ENCODE measurements around the gene PFKFB3.
"Not testable (repeated sequence)": the region's sequence is repeated elsewhere in the genome, so short reads cannot be mapped to it uniquely, and the experiment has no call there.

The PFKFB3 gene

DNA sequence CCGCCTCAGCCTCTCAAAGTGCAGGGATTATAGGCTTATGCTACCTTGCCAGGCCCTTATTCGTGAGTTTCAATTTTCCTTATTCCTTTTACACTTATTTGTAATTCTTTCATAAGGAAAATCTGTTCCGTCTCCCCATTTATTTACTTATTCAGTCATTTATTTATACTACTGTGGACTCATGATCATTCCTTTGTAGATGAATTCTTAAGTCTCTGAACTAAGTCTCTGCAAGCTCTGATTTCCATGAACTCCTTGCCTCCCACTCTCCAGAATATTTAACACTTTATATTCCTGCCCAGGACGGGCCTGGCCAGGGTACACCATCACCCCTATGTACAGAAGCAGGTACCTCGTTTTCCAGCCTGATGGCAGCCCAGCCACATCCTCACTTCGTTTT is 39.4 kb downstream of the PFKFB3 start:
- H3K4me3 ChIP-seq (ENCODE audit: low read depth, low read length) = no peak overlapping the region
- DNase-seq (ENCODE audit: low read depth) = no peak
- no peak for TF ChIP-seq CTCF (IDR thresholded peaks at IDR 0.05; ENCODE audit: control insufficient read depth, extremely low read depth, insufficient read depth)

DNA sequence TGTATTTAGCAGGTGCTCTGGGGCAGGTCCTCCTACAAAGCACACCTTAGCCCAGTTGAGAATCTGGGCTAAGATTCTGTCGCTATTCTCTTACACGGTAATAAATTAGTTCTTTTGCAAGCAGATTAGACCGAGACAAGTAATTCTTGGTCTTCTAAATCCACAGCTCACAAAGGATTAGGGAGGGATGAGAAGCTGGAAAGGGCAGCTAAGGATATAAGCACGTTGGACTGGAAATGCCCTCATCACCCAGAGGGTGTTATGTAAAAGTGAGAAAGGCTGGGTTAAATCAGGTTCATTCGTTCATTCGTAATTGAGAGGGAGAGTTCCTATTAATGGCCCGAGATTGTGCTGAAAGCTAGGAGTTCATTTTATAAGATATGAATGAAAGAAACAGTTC is 41.8 kb downstream of the PFKFB3 start:
- TF ChIP-seq CTCF (IDR thresholded peaks at IDR 0.05; ENCODE audit: control insufficient read depth, extremely low read depth, insufficient read depth) = no peak
- H3K4me3 ChIP-seq (ENCODE audit: low read depth, low read length) = no peak overlapping the region
- no peak for DNase-seq (ENCODE audit: low read depth)

DNA sequence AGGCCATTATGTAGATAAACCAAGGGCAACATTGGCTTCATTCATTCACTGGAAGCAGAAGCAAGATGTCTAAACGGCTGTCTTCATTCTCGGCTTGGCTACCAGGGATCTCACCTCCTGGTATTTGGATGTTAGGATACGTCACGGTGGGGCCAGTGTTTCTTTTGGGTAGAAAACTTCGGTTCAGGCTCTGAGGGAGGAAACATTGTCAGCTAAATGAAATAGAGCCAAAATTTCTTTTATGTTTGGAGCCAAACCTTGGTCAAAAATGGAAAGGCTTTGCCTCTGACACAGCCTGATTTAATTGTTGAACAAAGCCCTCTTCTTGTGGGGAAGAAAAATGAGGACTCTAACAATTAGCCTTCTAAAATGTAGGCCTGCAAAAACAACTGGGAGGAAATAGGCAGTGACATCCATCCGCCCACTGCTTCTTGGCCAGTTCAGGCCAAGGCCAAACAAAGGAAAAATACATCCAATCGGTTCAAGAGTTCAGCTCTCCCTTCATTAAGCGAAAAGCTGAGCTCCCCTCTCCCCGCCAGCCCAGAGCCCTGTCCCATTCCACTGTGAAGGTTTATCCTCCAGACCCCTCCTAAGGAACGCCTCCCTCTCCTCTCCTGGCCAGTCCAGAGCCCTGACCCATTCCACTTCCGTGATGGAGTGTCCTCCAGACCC is 44.4 kb downstream of the PFKFB3 start:
- TF ChIP-seq CTCF (IDR thresholded peaks at IDR 0.05; ENCODE audit: control insufficient read depth, extremely low read depth, insufficient read depth) = no peak
- DNase-seq (ENCODE audit: low read depth) = no peak
- no peak overlapping the region for H3K4me3 ChIP-seq (ENCODE audit: low read depth, low read length)

- not testable (repeated sequence) for DNase-seq (ENCODE audit: low read depth); H3K4me3 ChIP-seq (ENCODE audit: low read depth, low read length)
These were observed 46.2 kb downstream of the PFKFB3 start for GRCh38 chr10:6248908-6249307.

DNA sequence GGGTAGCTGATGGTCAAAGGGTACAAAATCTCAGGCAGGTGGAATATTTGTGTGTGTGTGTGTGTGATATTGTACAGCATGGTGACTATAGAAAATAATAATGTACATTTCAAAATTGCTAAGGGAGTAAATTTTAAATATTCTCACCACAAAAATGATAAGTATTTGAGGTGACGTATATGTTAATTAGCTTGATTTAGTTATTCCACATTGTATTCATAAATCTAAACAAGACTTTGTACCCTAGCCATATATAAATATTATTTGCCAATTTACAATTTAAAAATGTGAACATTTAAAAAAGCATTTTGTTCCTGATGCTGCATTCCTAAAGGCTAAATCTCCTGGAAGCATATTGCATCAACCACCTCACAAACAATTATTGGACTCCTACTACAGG is 47.0 kb downstream of the PFKFB3 start:
- TF ChIP-seq CTCF (IDR thresholded peaks at IDR 0.05; ENCODE audit: control insufficient read depth, extremely low read depth, insufficient read depth) = no peak
- H3K4me3 ChIP-seq (ENCODE audit: low read depth, low read length) = no peak overlapping the region
- no peak for DNase-seq (ENCODE audit: low read depth)

DNA sequence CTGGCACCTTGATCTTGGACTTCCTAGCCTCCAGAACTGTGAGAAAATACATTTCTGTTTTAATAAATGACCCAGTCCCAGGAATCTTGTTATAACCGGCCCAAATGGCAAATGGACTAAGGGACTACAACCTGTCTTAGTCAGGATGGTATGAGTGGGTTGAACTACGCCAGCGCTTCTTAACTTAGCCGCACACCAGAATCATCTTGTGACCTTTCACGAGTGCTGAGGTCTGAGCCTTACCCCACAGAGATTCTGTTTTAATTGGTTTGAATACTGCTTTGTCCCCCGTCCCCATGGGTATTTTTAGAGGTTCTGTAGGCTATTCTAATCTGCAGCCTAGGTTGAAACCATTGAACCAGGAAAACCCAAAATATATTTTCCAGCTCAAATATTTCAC is 48.0 kb downstream of the PFKFB3 start:
- no peak for DNase-seq (ENCODE audit: low read depth)
- no peak for TF ChIP-seq CTCF (IDR thresholded peaks at IDR 0.05; ENCODE audit: control insufficient read depth, extremely low read depth, insufficient read depth)
- no peak overlapping the region for H3K4me3 ChIP-seq (ENCODE audit: low read depth, low read length)

GRCh38 chr10:6254201-6254600 is 51.5 kb downstream of the PFKFB3 start:
- H3K4me3 ChIP-seq (ENCODE audit: low read depth, low read length) = no peak overlapping the region
- no peak for TF ChIP-seq CTCF (IDR thresholded peaks at IDR 0.05; ENCODE audit: control insufficient read depth, extremely low read depth, insufficient read depth)
- DNase-seq (ENCODE audit: low read depth) = no peak

All from LNCaP clone FGC (cell line).